ENCODE measurements around the gene SCUBE3.

DNA sequence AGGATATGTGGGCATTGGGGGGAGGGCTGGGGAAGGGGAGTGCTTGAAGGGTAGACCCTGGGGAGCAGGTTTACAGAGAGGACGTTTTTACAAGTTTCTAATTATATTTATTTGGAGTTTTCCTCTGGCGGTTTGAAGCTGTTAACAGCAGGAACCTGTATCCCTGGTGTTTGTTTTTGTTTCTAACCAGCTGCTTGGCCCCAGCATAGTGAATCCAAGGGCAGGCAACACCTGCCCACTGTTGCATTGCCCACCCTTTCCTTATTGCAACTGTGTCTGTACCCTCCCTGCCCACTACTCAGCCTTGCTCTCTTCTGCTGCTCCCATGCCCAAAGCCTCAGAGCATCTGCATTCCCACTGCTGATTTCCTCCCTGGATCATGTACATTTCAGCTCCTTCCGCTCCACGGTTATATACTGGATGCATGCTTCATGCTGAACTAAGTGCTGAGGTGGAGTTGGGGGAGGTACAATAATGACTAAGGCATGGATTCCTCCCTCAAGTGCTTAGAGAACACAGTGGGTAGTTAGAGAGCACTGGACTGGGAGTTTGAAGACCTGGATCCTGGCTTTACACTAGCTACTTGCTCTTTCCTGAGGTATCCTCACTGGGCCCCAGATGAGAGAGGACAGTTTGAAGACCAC lies 6.0 kb downstream of the SCUBE3 start:
- TF ChIP-seq, protein P1, sequence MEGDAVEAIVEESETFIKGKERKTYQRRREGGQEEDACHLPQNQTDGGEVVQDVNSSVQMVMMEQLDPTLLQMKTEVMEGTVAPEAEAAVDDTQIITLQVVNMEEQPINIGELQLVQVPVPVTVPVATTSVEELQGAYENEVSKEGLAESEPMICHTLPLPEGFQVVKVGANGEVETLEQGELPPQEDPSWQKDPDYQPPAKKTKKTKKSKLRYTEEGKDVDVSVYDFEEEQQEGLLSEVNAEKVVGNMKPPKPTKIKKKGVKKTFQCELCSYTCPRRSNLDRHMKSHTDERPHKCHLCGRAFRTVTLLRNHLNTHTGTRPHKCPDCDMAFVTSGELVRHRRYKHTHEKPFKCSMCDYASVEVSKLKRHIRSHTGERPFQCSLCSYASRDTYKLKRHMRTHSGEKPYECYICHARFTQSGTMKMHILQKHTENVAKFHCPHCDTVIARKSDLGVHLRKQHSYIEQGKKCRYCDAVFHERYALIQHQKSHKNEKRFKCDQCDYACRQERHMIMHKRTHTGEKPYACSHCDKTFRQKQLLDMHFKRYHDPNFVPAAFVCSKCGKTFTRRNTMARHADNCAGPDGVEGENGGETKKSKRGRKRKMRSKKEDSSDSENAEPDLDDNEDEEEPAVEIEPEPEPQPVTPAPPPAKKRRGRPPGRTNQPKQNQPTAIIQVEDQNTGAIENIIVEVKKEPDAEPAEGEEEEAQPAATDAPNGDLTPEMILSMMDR (IDR thresholded peaks at IDR 0.05 in 2 of 3, conservative IDR thresholded peaks at IDR 0.05 in 1 of 3; ENCODE audit: borderline replicate concordance in 1 of 3, insufficient read depth in 1 of 3, low read depth in 2 of 3, low read length in 2 of 3) = no peak
- no peak for TF ChIP-seq ZNF274 (IDR thresholded peaks at IDR 0.05; ENCODE audit: low read depth, low read length)
- no peak for TF ChIP-seq FOSL1 (IDR thresholded peaks at IDR 0.05; ENCODE audit: low read depth)
- no peak for TF ChIP-seq EZH2phosphoT487 (IDR thresholded peaks at IDR 0.05; ENCODE audit: borderline replicate concordance)
- no peak for TF ChIP-seq SP1 (IDR thresholded peaks at IDR 0.05; ENCODE audit: low read depth)
- no peak for TF ChIP-seq POLR2AphosphoS5 (IDR thresholded peaks at IDR 0.05; ENCODE audit: low read depth, low read length)
- no peak for TF ChIP-seq POLR2A (IDR thresholded peaks at IDR 0.05; ENCODE audit: borderline replicate concordance, extremely low read depth, insufficient read depth, insufficient read length)
- TF ChIP-seq ZFX (IDR thresholded peaks at IDR 0.05) = no peak
- TF ChIP-seq, protein P2, sequence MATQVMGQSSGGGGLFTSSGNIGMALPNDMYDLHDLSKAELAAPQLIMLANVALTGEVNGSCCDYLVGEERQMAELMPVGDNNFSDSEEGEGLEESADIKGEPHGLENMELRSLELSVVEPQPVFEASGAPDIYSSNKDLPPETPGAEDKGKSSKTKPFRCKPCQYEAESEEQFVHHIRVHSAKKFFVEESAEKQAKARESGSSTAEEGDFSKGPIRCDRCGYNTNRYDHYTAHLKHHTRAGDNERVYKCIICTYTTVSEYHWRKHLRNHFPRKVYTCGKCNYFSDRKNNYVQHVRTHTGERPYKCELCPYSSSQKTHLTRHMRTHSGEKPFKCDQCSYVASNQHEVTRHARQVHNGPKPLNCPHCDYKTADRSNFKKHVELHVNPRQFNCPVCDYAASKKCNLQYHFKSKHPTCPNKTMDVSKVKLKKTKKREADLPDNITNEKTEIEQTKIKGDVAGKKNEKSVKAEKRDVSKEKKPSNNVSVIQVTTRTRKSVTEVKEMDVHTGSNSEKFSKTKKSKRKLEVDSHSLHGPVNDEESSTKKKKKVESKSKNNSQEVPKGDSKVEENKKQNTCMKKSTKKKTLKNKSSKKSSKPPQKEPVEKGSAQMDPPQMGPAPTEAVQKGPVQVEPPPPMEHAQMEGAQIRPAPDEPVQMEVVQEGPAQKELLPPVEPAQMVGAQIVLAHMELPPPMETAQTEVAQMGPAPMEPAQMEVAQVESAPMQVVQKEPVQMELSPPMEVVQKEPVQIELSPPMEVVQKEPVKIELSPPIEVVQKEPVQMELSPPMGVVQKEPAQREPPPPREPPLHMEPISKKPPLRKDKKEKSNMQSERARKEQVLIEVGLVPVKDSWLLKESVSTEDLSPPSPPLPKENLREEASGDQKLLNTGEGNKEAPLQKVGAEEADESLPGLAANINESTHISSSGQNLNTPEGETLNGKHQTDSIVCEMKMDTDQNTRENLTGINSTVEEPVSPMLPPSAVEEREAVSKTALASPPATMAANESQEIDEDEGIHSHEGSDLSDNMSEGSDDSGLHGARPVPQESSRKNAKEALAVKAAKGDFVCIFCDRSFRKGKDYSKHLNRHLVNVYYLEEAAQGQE (IDR thresholded peaks at IDR 0.05; ENCODE audit: low read depth) = no peak

Data from HCT116 (cell line).